GM13977 (cell line): ENCODE measurements around the gene SYNPO2L.
"Not testable (repeated sequence)": the region's sequence is repeated elsewhere in the genome, so short reads cannot be mapped to it uniquely, and the experiment has no call there.

ENCODE experiments used
- DNase-seq: peaks from one replicate; pipeline ENCODE4 v3.0.0; 2012; ENCODE audit warnings: low spot score
- in situ Hi-C: fragments of 300-500 bp; cut with MboI; formaldehyde crosslinking; loops from one replicate; pipeline ENCODE4 v1.12.0; 2022; ENCODE audit warnings: low sequenced_read_pairs, low pct_unique_long_range_greater_than_20kb, mixed read lengths, inconsistent platforms; ENCODE audit not compliant: unreplicated experiment
- TF ChIP-seq, protein P1 (sequence below): IDR thresholded peaks from 2 replicates; pipeline ENCODE4 v1.5.1; 2012; ENCODE audit warnings: mild to moderate bottlenecking, control low read depth; ENCODE audit not compliant: insufficient read depth; ENCODE audit errors: extremely low read depth, missing control alignments

The SYNPO2L gene

GRCh38 chr10:73629165-73629564, 26.7 kb downstream of the SYNPO2L start:
- DNase-seq = no peak
- TF ChIP-seq, protein P1, sequence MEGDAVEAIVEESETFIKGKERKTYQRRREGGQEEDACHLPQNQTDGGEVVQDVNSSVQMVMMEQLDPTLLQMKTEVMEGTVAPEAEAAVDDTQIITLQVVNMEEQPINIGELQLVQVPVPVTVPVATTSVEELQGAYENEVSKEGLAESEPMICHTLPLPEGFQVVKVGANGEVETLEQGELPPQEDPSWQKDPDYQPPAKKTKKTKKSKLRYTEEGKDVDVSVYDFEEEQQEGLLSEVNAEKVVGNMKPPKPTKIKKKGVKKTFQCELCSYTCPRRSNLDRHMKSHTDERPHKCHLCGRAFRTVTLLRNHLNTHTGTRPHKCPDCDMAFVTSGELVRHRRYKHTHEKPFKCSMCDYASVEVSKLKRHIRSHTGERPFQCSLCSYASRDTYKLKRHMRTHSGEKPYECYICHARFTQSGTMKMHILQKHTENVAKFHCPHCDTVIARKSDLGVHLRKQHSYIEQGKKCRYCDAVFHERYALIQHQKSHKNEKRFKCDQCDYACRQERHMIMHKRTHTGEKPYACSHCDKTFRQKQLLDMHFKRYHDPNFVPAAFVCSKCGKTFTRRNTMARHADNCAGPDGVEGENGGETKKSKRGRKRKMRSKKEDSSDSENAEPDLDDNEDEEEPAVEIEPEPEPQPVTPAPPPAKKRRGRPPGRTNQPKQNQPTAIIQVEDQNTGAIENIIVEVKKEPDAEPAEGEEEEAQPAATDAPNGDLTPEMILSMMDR = no peak
- in situ Hi-C loops = loop anchor here (25.0 kb wide), 1 partner anchor 367 kb away; the partner anchor contains the start of gene MRPS16

- TF ChIP-seq, protein P1 = no peak
- in situ Hi-C loops = loop anchor here (25.0 kb wide), 1 partner anchor 366 kb away; the partner anchor contains the start of gene MRPS16
- no peak for DNase-seq
Measured at GRCh38 chr10:73628405-73628804, 27.4 kb downstream of the SYNPO2L start.

GRCh38 chr10:73627300-73627699, 28.5 kb downstream of the SYNPO2L start:
- in situ Hi-C loops = loop anchor here (25.0 kb wide), 1 partner anchor 365 kb away; the partner anchor contains the start of gene MRPS16
- DNase-seq = no peak
- TF ChIP-seq, protein P1 = no peak

- in situ Hi-C loops = loop anchor here (25.0 kb wide), 1 partner anchor 364 kb away; the partner anchor contains the start of gene MRPS16
- TF ChIP-seq, protein P1 = no peak
- DNase-seq = peak; percentile 96
Measured at GRCh38 chr10:73625884-73626752, 29.7 kb downstream of the SYNPO2L start.

DNA sequence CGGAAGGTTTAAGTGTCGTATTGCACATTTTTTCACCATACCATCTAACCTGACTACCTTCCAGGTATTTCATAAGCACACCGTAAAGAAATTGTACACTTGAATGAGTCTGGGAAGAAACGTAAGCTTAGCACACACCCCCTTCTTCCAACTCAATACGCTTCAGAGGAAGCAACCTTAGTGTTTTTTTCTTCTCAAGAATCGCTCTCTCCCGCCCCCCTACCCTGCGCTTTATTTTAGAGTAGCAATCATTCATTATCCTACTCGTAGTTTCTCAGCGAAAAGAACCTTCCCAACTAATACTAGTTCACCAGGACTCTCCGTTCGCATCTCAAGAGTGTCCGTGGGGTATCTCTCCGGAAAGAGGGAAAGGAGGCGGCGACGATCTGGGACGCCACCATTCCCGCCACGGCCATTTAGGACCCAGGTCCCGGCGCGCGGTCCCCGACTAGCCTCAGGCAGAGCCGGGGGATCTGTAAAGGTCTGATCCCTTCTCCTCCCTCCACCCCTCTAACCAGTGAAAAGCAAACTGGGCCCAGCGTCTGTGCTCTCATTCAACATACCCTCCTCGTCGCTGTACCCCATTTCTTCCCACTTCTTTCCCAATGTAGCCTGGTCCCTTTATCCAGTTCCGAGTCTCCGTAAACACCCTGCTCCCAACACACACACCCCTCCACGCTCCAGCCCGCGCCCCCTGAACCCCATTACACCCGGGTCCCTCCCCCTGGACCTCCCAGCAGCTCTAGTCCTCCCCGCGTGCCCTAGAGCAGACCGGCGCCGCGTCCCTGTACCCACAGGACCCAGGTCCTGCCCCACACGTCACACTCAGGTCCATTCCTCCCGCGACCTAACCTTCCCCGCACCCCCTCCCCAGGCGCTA, 30.6 kb downstream of the SYNPO2L start:
- DNase-seq = no peak
- TF ChIP-seq, protein P1 = no peak

GRCh38 chr10:73623056-73623455, 32.8 kb downstream of the SYNPO2L start:
- in situ Hi-C loops = no loop called here
- no peak for DNase-seq
- TF ChIP-seq, protein P1 = no peak

More for the DNA sequence above, 30.6 kb downstream of the SYNPO2L start:
- in situ Hi-C loops = loop anchor here (25.0 kb wide), 1 partner anchor 363 kb away; the partner anchor contains the start of gene MRPS16

GRCh38 chr10:73620974-73621373, 34.9 kb downstream of the SYNPO2L start:
- DNase-seq, in situ Hi-C loops: not testable (repeated sequence)

- DNase-seq, in situ Hi-C loops: not testable (repeated sequence)
Measured at GRCh38 chr10:73617143-73617542, 38.7 kb downstream of the SYNPO2L start.
